HepG2 (cell line): ENCODE data around the gene TRPV2. TPM values are rescaled to one million over a fixed set of nuclear protein-coding genes. Genes with fewer than 3 reads are reported as not detected.

Experiments used
- ATRX ChIP-seq: sonication (generic); formaldehyde crosslinking; IDR thresholded peaks from 2 replicates; pipeline ENCODE4 v1.4.0; 2020; ENCODE audit warnings: missing genetic modification reagents, borderline replicate concordance
- CEBPG ChIP-seq: IDR thresholded peaks from 2 replicates; pipeline ENCODE4 v1.6.1; 2016
- DNMT1 ChIP-seq: sonication (generic); formaldehyde crosslinking; IDR thresholded peaks from 2 replicates; pipeline ENCODE4 v1.5.1; 2020; ENCODE audit warnings: mild to moderate bottlenecking, missing genetic modification reagents
- FOXJ3 ChIP-seq: sonication (generic); formaldehyde crosslinking; IDR thresholded peaks from 2 replicates; pipeline ENCODE4 v1.4.0; 2020; ENCODE audit warnings: missing genetic modification reagents, mild to moderate bottlenecking, borderline replicate concordance
- HOXD1 ChIP-seq: sonication (generic); formaldehyde crosslinking; IDR thresholded peaks from 2 replicates; pipeline ENCODE4 v1.5.0; 2020; ENCODE audit warnings: missing genetic modification reagents
- NR2F6 ChIP-seq, 2 experiments: IDR thresholded peaks; 2 replicates each; pipeline ENCODE4 v1.6.1; 2016; ENCODE audit warnings: antibody characterized with exemption in 1 of 2, mild to moderate bottlenecking in 1 of 2
- SUZ12 ChIP-seq: fragments of 150-350 bp; IDR thresholded peaks from 2 replicates; pipeline ENCODE4 v1.6.1; 2014; ENCODE audit warnings: low read depth, low read length
- ZBTB14 ChIP-seq: sonication (generic); formaldehyde crosslinking; IDR thresholded peaks from 2 replicates; pipeline ENCODE4 v1.4.0; 2020; ENCODE audit warnings: missing genetic modification reagents
- ZBTB8A ChIP-seq: sonication (generic); formaldehyde crosslinking; IDR thresholded peaks from 2 replicates; pipeline ENCODE4 v1.4.0; 2020; ENCODE audit warnings: mild to moderate bottlenecking, low read depth, missing genetic modification reagents, borderline replicate concordance
- ZNF232 ChIP-seq: sonication (generic); formaldehyde crosslinking; IDR thresholded peaks from 2 replicates; pipeline ENCODE4 v1.4.0; 2020; ENCODE audit warnings: missing genetic modification reagents, borderline replicate concordance
- polyA plus RNA-seq, 8 experiments: library from polyadenylated mRNA; depleted of rRNA in 3 of 8; stranded (reverse) in 7 of 8; unstranded in 1 of 8; fragments of >200 nt; fragmentation: Illumina TruSeq in 4 of 8; extraction: Trizol in 4 of 8; gene quantifications; 2 replicates each; pipeline versions ENCODE4 v1.2.1 to v1.2.3, GENCODE V29; 2011 to 2016; ENCODE audit warnings: low read depth in 4 of 8, missing spikeins in 1 of 8, mixed read lengths in 1 of 8; ENCODE audit not compliant: insufficient read depth in 1 of 8
- total RNA-seq, 5 experiments: library from RNA; depleted of rRNA; stranded (reverse); fragments of >200 nt; fragmentation: Illumina TruSeq; extraction: Trizol; gene quantifications; 2 replicates each; pipeline ENCODE4 v1.2.3, GENCODE V29; 2016; ENCODE audit warnings: low read depth in 1 of 5
- TF ChIP-seq, protein P1 (sequence below): sonication (generic); formaldehyde crosslinking; IDR thresholded peaks from 2 replicates; pipeline ENCODE4 v1.4.0; 2020; ENCODE audit warnings: low read depth, missing genetic modification reagents
- TF ChIP-seq, protein P2 (sequence below): sonication (generic); formaldehyde crosslinking; IDR thresholded peaks from 2 replicates; pipeline ENCODE4 v1.9.0; 2021; ENCODE audit warnings: missing genetic modification reagents, borderline replicate concordance
- TF ChIP-seq, protein P3 (sequence below): sonication (generic); formaldehyde crosslinking; IDR thresholded peaks from 2 replicates; pipeline ENCODE4 v1.5.1; 2020; ENCODE audit warnings: missing genetic modification reagents, mild to moderate bottlenecking, borderline replicate concordance
- TF ChIP-seq, protein P4 (sequence below): sonication (generic); formaldehyde crosslinking; IDR thresholded peaks from 2 replicates; pipeline ENCODE4 v1.8.1; 2022; ENCODE audit warnings: low read depth, mild to moderate bottlenecking, missing genetic modification reagents

Gene TRPV2
- total and polyA plus RNA-seq, 2 of the 13 experiments (the other 11 are each of a cell fraction or from before 2014, with no cell fraction given), result 13.6 to 21.3 TPM

- TF ChIP-seq, protein P1, sequence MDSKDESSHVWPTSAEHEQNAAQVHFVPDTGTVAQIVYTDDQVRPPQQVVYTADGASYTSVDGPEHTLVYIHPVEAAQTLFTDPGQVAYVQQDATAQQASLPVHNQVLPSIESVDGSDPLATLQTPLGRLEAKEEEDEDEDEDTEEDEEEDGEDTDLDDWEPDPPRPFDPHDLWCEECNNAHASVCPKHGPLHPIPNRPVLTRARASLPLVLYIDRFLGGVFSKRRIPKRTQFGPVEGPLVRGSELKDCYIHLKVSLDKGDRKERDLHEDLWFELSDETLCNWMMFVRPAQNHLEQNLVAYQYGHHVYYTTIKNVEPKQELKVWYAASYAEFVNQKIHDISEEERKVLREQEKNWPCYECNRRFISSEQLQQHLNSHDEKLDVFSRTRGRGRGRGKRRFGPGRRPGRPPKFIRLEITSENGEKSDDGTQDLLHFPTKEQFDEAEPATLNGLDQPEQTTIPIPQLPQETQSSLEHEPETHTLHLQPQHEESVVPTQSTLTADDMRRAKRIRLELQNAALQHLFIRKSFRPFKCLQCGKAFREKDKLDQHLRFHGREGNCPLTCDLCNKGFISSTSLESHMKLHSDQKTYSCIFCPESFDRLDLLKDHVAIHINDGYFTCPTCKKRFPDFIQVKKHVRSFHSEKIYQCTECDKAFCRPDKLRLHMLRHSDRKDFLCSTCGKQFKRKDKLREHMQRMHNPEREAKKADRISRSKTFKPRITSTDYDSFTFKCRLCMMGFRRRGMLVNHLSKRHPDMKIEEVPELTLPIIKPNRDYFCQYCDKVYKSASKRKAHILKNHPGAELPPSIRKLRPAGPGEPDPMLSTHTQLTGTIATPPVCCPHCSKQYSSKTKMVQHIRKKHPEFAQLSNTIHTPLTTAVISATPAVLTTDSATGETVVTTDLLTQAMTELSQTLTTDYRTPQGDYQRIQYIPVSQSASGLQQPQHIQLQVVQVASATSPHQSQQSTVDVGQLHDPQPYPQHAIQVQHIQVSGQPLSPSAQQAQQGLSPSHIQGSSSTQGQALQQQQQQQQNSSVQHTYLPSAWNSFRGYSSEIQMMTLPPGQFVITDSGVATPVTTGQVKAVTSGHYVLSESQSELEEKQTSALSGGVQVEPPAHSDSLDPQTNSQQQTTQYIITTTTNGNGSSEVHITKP (CRISPR knock-in tag), result peak; percentile 72
- TF ChIP-seq HOXD1, result no peak
- TF ChIP-seq SUZ12, result no peak
- TF ChIP-seq CEBPG (CRISPR knock-in tag), result 0 out of 2 replicates have a peak, but pooled peaks have one; percentile 7
- TF ChIP-seq, protein P2, sequence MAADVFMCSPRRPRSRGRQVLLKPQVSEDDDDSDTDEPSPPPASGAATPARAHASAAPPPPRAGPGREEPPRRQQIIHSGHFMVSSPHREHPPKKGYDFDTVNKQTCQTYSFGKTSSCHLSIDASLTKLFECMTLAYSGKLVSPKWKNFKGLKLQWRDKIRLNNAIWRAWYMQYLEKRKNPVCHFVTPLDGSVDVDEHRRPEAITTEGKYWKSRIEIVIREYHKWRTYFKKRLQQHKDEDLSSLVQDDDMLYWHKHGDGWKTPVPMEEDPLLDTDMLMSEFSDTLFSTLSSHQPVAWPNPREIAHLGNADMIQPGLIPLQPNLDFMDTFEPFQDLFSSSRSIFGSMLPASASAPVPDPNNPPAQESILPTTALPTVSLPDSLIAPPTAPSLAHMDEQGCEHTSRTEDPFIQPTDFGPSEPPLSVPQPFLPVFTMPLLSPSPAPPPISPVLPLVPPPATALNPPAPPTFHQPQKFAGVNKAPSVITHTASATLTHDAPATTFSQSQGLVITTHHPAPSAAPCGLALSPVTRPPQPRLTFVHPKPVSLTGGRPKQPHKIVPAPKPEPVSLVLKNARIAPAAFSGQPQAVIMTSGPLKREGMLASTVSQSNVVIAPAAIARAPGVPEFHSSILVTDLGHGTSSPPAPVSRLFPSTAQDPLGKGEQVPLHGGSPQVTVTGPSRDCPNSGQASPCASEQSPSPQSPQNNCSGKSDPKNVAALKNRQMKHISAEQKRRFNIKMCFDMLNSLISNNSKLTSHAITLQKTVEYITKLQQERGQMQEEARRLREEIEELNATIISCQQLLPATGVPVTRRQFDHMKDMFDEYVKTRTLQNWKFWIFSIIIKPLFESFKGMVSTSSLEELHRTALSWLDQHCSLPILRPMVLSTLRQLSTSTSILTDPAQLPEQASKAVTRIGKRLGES (CRISPR knock-in tag), result no peak
- no peak for TF ChIP-seq ZBTB14 (CRISPR knock-in tag)
- no peak for TF ChIP-seq FOXJ3
- TF ChIP-seq DNMT1 (CRISPR knock-in tag), result no peak
- TF ChIP-seq ATRX (CRISPR knock-in tag), result no peak
- no peak for TF ChIP-seq ZNF232
- TF ChIP-seq NR2F6 (IDR thresholded peaks at IDR 0.05), result no peak
- 0 out of 2 replicates have a peak, but pooled peaks have one; percentile 37 for TF ChIP-seq NR2F6 (CRISPR knock-in tag; IDR thresholded peaks at IDR 0.05)
- TF ChIP-seq, protein P3, sequence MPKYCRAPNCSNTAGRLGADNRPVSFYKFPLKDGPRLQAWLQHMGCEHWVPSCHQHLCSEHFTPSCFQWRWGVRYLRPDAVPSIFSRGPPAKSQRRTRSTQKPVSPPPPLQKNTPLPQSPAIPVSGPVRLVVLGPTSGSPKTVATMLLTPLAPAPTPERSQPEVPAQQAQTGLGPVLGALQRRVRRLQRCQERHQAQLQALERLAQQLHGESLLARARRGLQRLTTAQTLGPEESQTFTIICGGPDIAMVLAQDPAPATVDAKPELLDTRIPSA (CRISPR knock-in tag), result no peak
- TF ChIP-seq, protein P4, sequence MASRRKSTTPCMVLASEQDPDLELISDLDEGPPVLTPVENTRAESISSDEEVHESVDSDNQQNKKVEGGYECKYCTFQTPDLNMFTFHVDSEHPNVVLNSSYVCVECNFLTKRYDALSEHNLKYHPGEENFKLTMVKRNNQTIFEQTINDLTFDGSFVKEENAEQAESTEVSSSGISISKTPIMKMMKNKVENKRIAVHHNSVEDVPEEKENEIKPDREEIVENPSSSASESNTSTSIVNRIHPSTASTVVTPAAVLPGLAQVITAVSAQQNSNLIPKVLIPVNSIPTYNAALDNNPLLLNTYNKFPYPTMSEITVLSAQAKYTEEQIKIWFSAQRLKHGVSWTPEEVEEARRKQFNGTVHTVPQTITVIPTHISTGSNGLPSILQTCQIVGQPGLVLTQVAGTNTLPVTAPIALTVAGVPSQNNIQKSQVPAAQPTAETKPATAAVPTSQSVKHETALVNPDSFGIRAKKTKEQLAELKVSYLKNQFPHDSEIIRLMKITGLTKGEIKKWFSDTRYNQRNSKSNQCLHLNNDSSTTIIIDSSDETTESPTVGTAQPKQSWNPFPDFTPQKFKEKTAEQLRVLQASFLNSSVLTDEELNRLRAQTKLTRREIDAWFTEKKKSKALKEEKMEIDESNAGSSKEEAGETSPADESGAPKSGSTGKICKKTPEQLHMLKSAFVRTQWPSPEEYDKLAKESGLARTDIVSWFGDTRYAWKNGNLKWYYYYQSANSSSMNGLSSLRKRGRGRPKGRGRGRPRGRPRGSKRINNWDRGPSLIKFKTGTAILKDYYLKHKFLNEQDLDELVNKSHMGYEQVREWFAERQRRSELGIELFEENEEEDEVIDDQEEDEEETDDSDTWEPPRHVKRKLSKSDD (CRISPR knock-in tag), result no peak
- no peak for TF ChIP-seq ZBTB8A (CRISPR knock-in tag)
Measured at GRCh38 chr17:16428098-16428882, 12.9 kb downstream of the TRPV2 start (continued).
